Measurements from ENCODE around the gene SMG6.

GRCh38 chr17:2203818-2204217 lies 99.8 kb downstream of the SMG6 start:
- TF ChIP-seq CTCF (IDR thresholded peaks at IDR 0.05) (no peak), POLR2A (IDR thresholded peaks at IDR 0.05) (no peak), POLR2AphosphoS5 (IDR thresholded peaks at IDR 0.05) (no peak)

Data from upper lobe of left lung (tissue), 4 donors.